ENCODE data around the gene EIF6.

Gene EIF6

GRCh38 chr20:35304956-35305355 lies 20.4 kb upstream of the EIF6 start:
- DNase-seq (ENCODE audit: low spot score), result no peak
- in situ Hi-C loops (cut with MboI; ENCODE audit: low sequenced_read_pairs, unreplicated experiment), result loop anchor here (10.0 kb wide), 1 partner anchor 140 kb away; no protein-coding TSS in a partner anchor
- TF ChIP-seq CTCF (IDR thresholded peaks at IDR 0.05; ENCODE audit: borderline replicate concordance, control extremely low read depth, extremely low read depth, insufficient read depth, missing control alignments), result no peak

- in situ Hi-C loops (cut with MboI; ENCODE audit: low sequenced_read_pairs, unreplicated experiment), result loop anchor here (10.0 kb wide), 1 partner anchor 141 kb away; no protein-coding TSS in a partner anchor
- peak; percentile 90 for DNase-seq (ENCODE audit: low spot score)
- TF ChIP-seq CTCF (IDR thresholded peaks at IDR 0.05; ENCODE audit: borderline replicate concordance, control extremely low read depth, extremely low read depth, insufficient read depth, missing control alignments), result peak; percentile 92
These were observed 19.3 kb upstream of the EIF6 start for GRCh38 chr20:35303735-35304491.

- in situ Hi-C loops (cut with MboI; ENCODE audit: low sequenced_read_pairs, unreplicated experiment), result loop anchor here (10.0 kb wide), 1 partner anchor 141 kb away; no protein-coding TSS in a partner anchor
- no peak for TF ChIP-seq CTCF (IDR thresholded peaks at IDR 0.05; ENCODE audit: borderline replicate concordance, control extremely low read depth, extremely low read depth, insufficient read depth, missing control alignments)
- DNase-seq (ENCODE audit: low spot score), result no peak
These were observed 18.8 kb upstream of the EIF6 start for GRCh38 chr20:35303382-35303734.

- in situ Hi-C loops (cut with MboI; ENCODE audit: low sequenced_read_pairs, unreplicated experiment), result loop anchor here (10.0 kb wide), 1 partner anchor 142 kb away; no protein-coding TSS in a partner anchor
- DNase-seq (ENCODE audit: low spot score), result no peak
- TF ChIP-seq CTCF (IDR thresholded peaks at IDR 0.05; ENCODE audit: borderline replicate concordance, control extremely low read depth, extremely low read depth, insufficient read depth, missing control alignments), result no peak
These were observed 18.1 kb upstream of the EIF6 start for GRCh38 chr20:35302421-35303335.

GRCh38 chr20:35301426-35301825 lies 16.9 kb upstream of the EIF6 start:
- no peak for TF ChIP-seq CTCF (IDR thresholded peaks at IDR 0.05; ENCODE audit: borderline replicate concordance, control extremely low read depth, extremely low read depth, insufficient read depth, missing control alignments)
- no peak for DNase-seq (ENCODE audit: low spot score)
- in situ Hi-C loops (cut with MboI; ENCODE audit: low sequenced_read_pairs, unreplicated experiment), result loop anchor here (10.0 kb wide), 1 partner anchor 143 kb away; no protein-coding TSS in a partner anchor

- no peak for TF ChIP-seq CTCF (IDR thresholded peaks at IDR 0.05; ENCODE audit: borderline replicate concordance, control extremely low read depth, extremely low read depth, insufficient read depth, missing control alignments)
- no peak for DNase-seq (ENCODE audit: low spot score)
- in situ Hi-C loops (cut with MboI; ENCODE audit: low sequenced_read_pairs, unreplicated experiment), result loop anchor here (10.0 kb wide), 1 partner anchor 144 kb away; no protein-coding TSS in a partner anchor
These were observed 16.1 kb upstream of the EIF6 start for GRCh38 chr20:35300469-35301262.
